K562 (cell line): Measurements from ENCODE around the gene DDX18. TPM values are rescaled to one million over a fixed set of nuclear protein-coding genes. Genes with fewer than 3 reads are reported as not detected.

Experiments
- ATF7 ChIP-seq: fragments of 450-650 bp; IDR thresholded peaks from 2 replicates; pipeline ENCODE4 v1.7.1; 2014; ENCODE audit warnings: mild to moderate bottlenecking, moderate library complexity
- CCNT2 ChIP-seq: IDR thresholded peaks from 2 replicates; pipeline ENCODE4 v1.6.1; 2011; ENCODE audit warnings: borderline replicate concordance, low read depth, mild to moderate bottlenecking, moderate library complexity, mixed read lengths, low read length; ENCODE audit not compliant: insufficient read length; ENCODE audit errors: extremely low read depth
- CTCF ChIP-seq, 3 experiments: IDR thresholded peaks in 2 of 3; conservative IDR thresholded peaks in 1 of 3; 2 replicates each; pipeline ENCODE4 v1.5.1; 2011 to 2012; ENCODE audit warnings: low read length in 3 of 3, mild to moderate bottlenecking in 3 of 3, control low read depth in 2 of 3, improper control_type of control experiment in 1 of 3, inconsistent platforms in 1 of 3, low read depth in 1 of 3, mixed read lengths in 1 of 3, moderate library complexity in 1 of 3; ENCODE audit not compliant: insufficient read depth in 2 of 3
- E2F1 ChIP-seq: sonication (generic); formaldehyde crosslinking; IDR thresholded peaks from 2 replicates; pipeline ENCODE4 v1.8.1; 2023; ENCODE audit warnings: mild to moderate bottlenecking, missing genetic modification reagents, moderate library complexity
- GTF2A2 ChIP-seq: IDR thresholded peaks from 2 replicates; pipeline ENCODE4 v1.6.1; 2016; ENCODE audit warnings: mild to moderate bottlenecking, missing genetic modification characterization, missing compliant biosample characterization
- ILF3 ChIP-seq: fragments of 450-650 bp; IDR thresholded peaks from 2 replicates; pipeline ENCODE4 v1.6.1; 2018; ENCODE audit warnings: antibody characterized with exemption, mild to moderate bottlenecking, moderate library complexity, borderline replicate concordance
- IRF9 ChIP-seq: fragments of 450-650 bp; IDR thresholded peaks from 2 replicates; pipeline ENCODE4 v1.6.1; 2016; ENCODE audit warnings: missing biosample characterization, missing genetic modification characterization
- LCOR ChIP-seq: sonication (generic); formaldehyde crosslinking; IDR thresholded peaks from 2 replicates; pipeline ENCODE4 v1.8.0; 2022; ENCODE audit warnings: mild to moderate bottlenecking, missing genetic modification reagents
- MCM2 ChIP-seq: fragments of 450-650 bp; IDR thresholded peaks from 2 replicates; pipeline ENCODE4 v1.6.1; 2017; ENCODE audit warnings: low read depth, mild to moderate bottlenecking
- POLR2A ChIP-seq: fragments of 450-650 bp; conservative IDR thresholded peaks from 2 replicates; pipeline ENCODE4 v1.6.1; 2016
- RBM25 ChIP-seq: fragments of 200-400 bp; formaldehyde crosslinking; IDR thresholded peaks from 2 replicates; pipeline ENCODE4 v1.6.1; 2018; ENCODE audit warnings: low read length, low read depth, moderate library complexity; ENCODE audit not compliant: severe bottlenecking
- SMC3 ChIP-seq: conservative IDR thresholded peaks from 2 replicates; pipeline ENCODE4 v1.6.1; 2011; ENCODE audit warnings: low read depth, low read length, improper control_type of control experiment; ENCODE audit not compliant: insufficient read depth
- XRCC4 ChIP-seq: IDR thresholded peaks from one replicate; pipeline ENCODE4 v1.6.1; 2011; ENCODE audit not compliant: insufficient read depth, insufficient read length; ENCODE audit errors: extremely low read depth
- XRCC5 ChIP-seq: fragments of 200-400 bp; formaldehyde crosslinking; IDR thresholded peaks from 2 replicates; pipeline ENCODE4 v1.6.1; 2017; ENCODE audit warnings: low read depth, mild to moderate bottlenecking, low read length
- YBX1 ChIP-seq: fragments of 450-650 bp; IDR thresholded peaks from 2 replicates; pipeline ENCODE4 v1.7.1; 2016; ENCODE audit warnings: mild to moderate bottlenecking
- ZNF124 ChIP-seq: sonication (generic); formaldehyde crosslinking; IDR thresholded peaks from 2 replicates; pipeline ENCODE4 v1.8.1; 2022; ENCODE audit warnings: missing genetic modification reagents
- ZNF347 ChIP-seq: fragments of 450-650 bp; formaldehyde crosslinking; IDR thresholded peaks from 2 replicates; pipeline ENCODE4 v1.4.0; 2020; ENCODE audit warnings: low read depth, mild to moderate bottlenecking, moderate library complexity
- ZNF551 ChIP-seq: fragments of 250-450 bp; sonication (Bioruptor Pico); IDR thresholded peaks from 2 replicates; pipeline ENCODE4 v1.5.0; 2021; ENCODE audit warnings: mild to moderate bottlenecking, moderate library complexity
- polyA plus RNA-seq, 8 experiments: library from polyadenylated mRNA; depleted of rRNA in 4 of 8; stranded (reverse) in 5 of 8; unstranded in 3 of 8; fragments of >200 nt; fragmentation: Nextera tagmentation in 2 of 8; fragmentation: Illumina TruSeq in 1 of 8; extraction: Ambion mirVana in 2 of 8; extraction: Trizol in 1 of 8; gene quantifications; 2 replicates each; pipeline versions ENCODE4 v1.2.1 to v1.2.3, GENCODE V29; 2011 to 2014; ENCODE audit warnings: inconsistent platforms in 1 of 8, missing spikeins in 1 of 8
- total RNA-seq, 7 experiments: library from RNA; depleted of rRNA in 6 of 7; stranded (reverse); fragments of >200 nt in 6 of 7; fragmentation: Illumina TruSeq in 2 of 7; extraction: Trizol in 2 of 7; gene quantifications; 2 replicates each; pipeline versions ENCODE4 v1.2.1 to v1.2.3, GENCODE V29; 2011 to 2021; ENCODE audit warnings: low replicate concordance in 1 of 7
- TF ChIP-seq, protein P1 (sequence below): fragments of 450-650 bp; formaldehyde crosslinking; IDR thresholded peaks from 2 replicates; pipeline ENCODE4 v1.4.0; 2020; ENCODE audit warnings: mild to moderate bottlenecking, mixed read lengths
- TF ChIP-seq, protein P2 (sequence below): sonication (generic); formaldehyde crosslinking; IDR thresholded peaks from 2 replicates; pipeline ENCODE4 v1.5.0; 2020; ENCODE audit warnings: missing genetic modification reagents

Gene DDX18
- total and polyA plus RNA-seq, 9 of the 15 experiments (the other 6 are each of a cell fraction or from before 2014, with no cell fraction given), result 67.9 to 156 (median 116) TPM

- TF ChIP-seq XRCC5 (peak; percentile 46; the same call in 1 of the 2 replicates), XRCC4 (no peak), YBX1 (no peak), ZNF347 (CRISPR knock-in tag) (no peak), ZNF551 (CRISPR knock-in tag) (no peak), CCNT2 (no peak), ATF7 (no peak), POLR2A (peak; percentile 45; the same call in 1 of the 2 replicates), MCM2 (no peak), LCOR (CRISPR knock-in tag) (no peak), SMC3 (0 out of 2 replicates have a peak, but pooled peaks have one; percentile 21), ILF3 (no peak), E2F1 (CRISPR knock-in tag) (no peak), ZNF124 (CRISPR knock-in tag) (no peak), CTCF (IDR thresholded peaks at IDR 0.05 in 2 of 3, conservative IDR thresholded peaks at IDR 0.05 in 1 of 3; ENCODE audit: insufficient read depth in 2 of 3, low read depth in 1 of 3, low read length in 3 of 3) (peak; percentile 62 to 88 (median 65)), GTF2A2 (tag) (no peak), RBM25 (no peak), IRF9 (tag) (no peak)
- TF ChIP-seq, protein P1, sequence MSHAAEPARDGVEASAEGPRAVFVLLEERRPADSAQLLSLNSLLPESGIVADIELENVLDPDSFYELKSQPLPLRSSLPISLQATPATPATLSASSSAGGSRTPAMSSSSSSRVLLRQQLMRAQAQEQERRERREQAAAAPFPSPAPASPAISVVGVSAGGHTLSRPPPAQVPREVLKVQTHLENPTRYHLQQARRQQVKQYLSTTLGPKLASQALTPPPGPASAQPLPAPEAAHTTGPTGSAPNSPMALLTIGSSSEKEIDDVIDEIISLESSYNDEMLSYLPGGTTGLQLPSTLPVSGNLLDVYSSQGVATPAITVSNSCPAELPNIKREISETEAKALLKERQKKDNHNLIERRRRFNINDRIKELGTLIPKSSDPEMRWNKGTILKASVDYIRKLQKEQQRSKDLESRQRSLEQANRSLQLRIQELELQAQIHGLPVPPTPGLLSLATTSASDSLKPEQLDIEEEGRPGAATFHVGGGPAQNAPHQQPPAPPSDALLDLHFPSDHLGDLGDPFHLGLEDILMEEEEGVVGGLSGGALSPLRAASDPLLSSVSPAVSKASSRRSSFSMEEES (CRISPR knock-in tag), result no peak
- TF ChIP-seq, protein P2, sequence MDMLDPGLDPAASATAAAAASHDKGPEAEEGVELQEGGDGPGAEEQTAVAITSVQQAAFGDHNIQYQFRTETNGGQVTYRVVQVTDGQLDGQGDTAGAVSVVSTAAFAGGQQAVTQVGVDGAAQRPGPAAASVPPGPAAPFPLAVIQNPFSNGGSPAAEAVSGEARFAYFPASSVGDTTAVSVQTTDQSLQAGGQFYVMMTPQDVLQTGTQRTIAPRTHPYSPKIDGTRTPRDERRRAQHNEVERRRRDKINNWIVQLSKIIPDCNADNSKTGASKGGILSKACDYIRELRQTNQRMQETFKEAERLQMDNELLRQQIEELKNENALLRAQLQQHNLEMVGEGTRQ (CRISPR knock-in tag), result no peak
Measured at GRCh38 chr2:117835990-117836760, 21.7 kb downstream of the DDX18 start (continued).
